WERI-Rb-1 (cell line): ENCODE results near the gene NCOA3.
"Not testable (repeated sequence)": the region's sequence is repeated elsewhere in the genome, so short reads cannot be mapped to it uniquely, and the experiment has no call there.

ENCODE experiments used
- DNase-seq: peaks from one replicate; pipeline ENCODE4 v3.0.0-alpha.2; 2020
- H3K27ac ChIP-seq: fragments of 250-450 bp; sonication (Bioruptor Pico); 2 replicates; pipeline ENCODE4 v1.5.1; 2020; ENCODE audit warnings: mild to moderate bottlenecking, moderate library complexity
- H3K27me3 ChIP-seq: fragments of 250-450 bp; sonication (Bioruptor Pico); 2 replicates; pipeline ENCODE4 v1.5.1; 2021; ENCODE audit warnings: mild to moderate bottlenecking, low read depth, moderate library complexity; ENCODE audit not compliant: insufficient read depth, severe bottlenecking
- H3K36me3 ChIP-seq: fragments of 250-450 bp; sonication (Bioruptor Pico); 2 replicates; pipeline ENCODE4 v1.5.1; 2020; ENCODE audit warnings: mild to moderate bottlenecking, moderate library complexity
- H3K4me3 ChIP-seq: 2 replicates; pipeline ENCODE4 v1.5.1; 2011; ENCODE audit warnings: low read depth, mild to moderate bottlenecking, control low read depth, low read length
- H3K9me3 ChIP-seq: fragments of 250-450 bp; sonication (Bioruptor Pico); 2 replicates; pipeline ENCODE4 v1.5.1; 2021; ENCODE audit warnings: mild to moderate bottlenecking, moderate library complexity; ENCODE audit not compliant: severe bottlenecking
- TF ChIP-seq, protein P1 (sequence below): IDR thresholded peaks from 2 replicates; pipeline ENCODE4 v1.5.1; 2011; ENCODE audit warnings: low read depth, mild to moderate bottlenecking, control low read depth, inconsistent platforms, low read length

NCOA3 gene

DNA sequence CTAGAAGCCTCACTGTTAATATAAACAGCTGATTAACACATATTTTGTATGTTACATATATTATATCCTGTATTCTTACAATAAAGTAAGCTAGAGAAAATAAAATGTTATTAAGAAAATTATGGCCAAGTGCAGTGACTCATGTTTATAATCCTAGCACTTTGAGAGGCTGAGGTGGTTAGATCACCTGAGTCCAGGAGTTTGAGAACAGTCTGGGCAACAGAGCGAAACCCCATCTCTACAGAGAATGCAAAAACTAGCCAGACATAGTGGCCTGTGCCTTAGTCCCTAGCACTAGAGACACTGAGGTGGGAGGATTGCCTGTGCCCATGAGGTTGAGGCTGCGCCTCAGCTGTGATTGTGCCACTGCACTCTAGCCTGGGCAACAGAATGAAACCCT, 81.9 kb downstream of the NCOA3 start:
- Histone ChIP-seq H3K27me3 (no peaks in the 10 kb centered on the region), H3K36me3 (no peaks in the 10 kb centered on the region), H3K27ac (no peak overlapping the region), H3K4me3 (no peak overlapping the region), H3K9me3 (no peaks in the 10 kb centered on the region)
- TF ChIP-seq, protein P1, sequence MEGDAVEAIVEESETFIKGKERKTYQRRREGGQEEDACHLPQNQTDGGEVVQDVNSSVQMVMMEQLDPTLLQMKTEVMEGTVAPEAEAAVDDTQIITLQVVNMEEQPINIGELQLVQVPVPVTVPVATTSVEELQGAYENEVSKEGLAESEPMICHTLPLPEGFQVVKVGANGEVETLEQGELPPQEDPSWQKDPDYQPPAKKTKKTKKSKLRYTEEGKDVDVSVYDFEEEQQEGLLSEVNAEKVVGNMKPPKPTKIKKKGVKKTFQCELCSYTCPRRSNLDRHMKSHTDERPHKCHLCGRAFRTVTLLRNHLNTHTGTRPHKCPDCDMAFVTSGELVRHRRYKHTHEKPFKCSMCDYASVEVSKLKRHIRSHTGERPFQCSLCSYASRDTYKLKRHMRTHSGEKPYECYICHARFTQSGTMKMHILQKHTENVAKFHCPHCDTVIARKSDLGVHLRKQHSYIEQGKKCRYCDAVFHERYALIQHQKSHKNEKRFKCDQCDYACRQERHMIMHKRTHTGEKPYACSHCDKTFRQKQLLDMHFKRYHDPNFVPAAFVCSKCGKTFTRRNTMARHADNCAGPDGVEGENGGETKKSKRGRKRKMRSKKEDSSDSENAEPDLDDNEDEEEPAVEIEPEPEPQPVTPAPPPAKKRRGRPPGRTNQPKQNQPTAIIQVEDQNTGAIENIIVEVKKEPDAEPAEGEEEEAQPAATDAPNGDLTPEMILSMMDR, result no peak
- no peak for DNase-seq

DNA sequence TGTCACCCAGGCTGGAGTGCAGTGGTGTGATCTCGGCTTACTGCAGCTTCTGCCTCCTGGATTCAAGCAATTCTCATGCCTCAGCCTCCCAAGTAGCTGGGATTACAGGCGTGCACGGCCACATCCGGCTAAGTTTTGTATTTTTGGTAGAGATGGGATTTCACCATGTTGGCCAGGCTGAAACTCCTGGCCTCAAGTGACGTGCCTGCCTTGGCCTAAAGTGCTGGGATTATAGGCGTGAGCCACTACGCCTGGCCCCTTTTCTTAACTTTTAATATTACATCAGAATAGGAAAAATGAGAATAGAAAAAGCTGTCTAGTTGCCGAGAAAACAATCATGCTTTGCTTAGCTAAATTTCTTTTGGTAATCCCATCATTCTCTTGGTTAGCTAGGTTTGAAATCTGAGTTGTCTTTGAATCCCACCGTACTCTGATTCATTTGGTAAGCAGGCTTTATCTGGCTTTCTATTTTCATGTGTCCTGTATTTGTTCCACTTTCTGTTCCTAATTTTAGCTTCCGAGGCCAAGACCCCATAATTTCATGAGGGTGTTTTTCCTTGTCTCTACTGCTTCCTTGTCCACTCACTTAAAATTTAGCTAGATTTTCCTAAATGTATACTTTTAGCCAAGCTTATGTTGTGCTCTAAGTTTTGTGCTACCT, 83.5 kb downstream of the NCOA3 start:
- no peaks in the 10 kb centered on the region for H3K27me3 ChIP-seq
- no peak overlapping the region for H3K27ac ChIP-seq
- no peak overlapping the region for H3K4me3 ChIP-seq
- no peaks in the 10 kb centered on the region for H3K9me3 ChIP-seq
- no peaks in the 10 kb centered on the region for H3K36me3 ChIP-seq
- DNase-seq, result no peak
- TF ChIP-seq, protein P1, result no peak

DNA sequence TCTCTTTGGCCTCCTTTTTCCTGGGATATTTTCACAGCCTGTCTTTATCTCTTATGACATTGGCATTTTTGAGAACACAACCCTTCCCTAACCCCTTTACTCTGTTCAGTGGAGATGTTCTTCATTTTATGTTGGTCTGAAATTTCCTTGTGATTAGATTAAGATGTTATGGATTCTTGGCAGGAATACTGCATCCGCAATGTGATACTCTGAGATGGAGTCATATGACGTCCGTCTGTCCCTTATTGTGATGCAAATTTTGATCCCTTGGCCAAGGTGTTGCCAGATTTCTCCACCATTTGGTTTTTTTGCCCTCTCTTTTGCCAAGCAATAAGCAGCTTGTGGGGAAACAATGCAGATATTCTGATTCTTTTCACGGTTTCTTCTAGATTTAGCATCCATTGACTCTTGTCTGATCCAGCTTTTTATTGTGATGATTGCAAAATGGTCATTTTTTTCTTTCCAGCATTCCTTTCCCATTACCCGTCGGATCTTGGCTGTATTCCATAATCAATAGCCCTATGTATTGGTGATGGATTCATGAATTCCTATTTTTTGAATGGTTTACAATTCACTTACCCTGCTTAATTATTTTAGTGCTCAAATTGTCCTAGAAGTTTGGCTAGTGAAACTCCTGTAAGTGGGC, 85.1 kb downstream of the NCOA3 start:
- TF ChIP-seq, protein P1, result no peak
- H3K4me3 ChIP-seq, result no peak overlapping the region
- no peaks in the 10 kb centered on the region for H3K36me3 ChIP-seq
- no peak overlapping the region for H3K27ac ChIP-seq
- no peaks in the 10 kb centered on the region for H3K27me3 ChIP-seq
- DNase-seq, result no peak
- H3K9me3 ChIP-seq, result no peaks in the 10 kb centered on the region

DNA sequence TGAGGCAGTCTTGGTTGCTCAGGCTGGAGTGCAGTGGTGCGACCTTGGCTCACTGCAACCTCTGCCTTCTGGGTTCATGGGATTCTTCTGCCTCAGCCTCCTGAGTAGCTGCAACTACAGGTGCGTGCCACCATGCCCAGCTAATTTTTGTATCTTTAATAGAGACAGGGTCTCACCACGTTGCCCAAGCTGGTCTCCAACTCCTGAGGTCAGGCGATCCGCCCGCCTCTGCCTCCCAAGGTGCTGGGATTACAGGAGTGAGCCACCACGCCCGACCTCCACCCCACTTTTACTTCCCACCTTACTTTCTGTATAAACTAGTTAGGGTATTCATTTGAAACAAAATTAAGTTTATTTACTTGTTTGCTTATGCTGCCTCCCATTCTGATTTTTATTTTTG, 86.5 kb downstream of the NCOA3 start:
- Histone ChIP-seq H3K36me3 (no peaks in the 10 kb centered on the region), H3K9me3 (no peaks in the 10 kb centered on the region), H3K4me3 (no peak overlapping the region), H3K27me3 (no peaks in the 10 kb centered on the region), H3K27ac (no peak overlapping the region)
- TF ChIP-seq, protein P1, result no peak
- no peak for DNase-seq

DNA sequence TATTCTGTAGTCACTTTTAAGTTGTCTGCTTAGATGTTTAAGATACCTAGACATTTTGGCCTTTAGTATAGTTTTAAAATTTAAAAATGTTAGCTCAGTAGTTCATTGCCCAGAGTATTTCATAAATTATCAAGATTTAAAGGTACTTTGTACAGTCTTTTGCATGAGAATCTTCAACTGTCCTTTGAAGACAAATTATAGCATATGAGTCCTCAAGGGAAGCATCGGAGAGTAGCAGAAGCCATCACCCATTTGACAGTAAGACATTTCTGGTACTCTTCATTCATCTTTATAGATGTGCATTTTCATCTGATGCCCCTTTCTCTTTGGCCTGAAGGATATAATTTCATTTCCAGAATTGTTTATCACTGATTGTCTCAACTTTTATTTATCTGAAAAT, 89.5 kb downstream of the NCOA3 start:
- no peak for DNase-seq
- TF ChIP-seq, protein P1, result no peak
- H3K27ac ChIP-seq, result no peak overlapping the region
- H3K27me3 ChIP-seq, result no peaks in the 10 kb centered on the region
- no peaks in the 10 kb centered on the region for H3K9me3 ChIP-seq
- H3K4me3 ChIP-seq, result no peak overlapping the region
- no peaks in the 10 kb centered on the region for H3K36me3 ChIP-seq

DNA sequence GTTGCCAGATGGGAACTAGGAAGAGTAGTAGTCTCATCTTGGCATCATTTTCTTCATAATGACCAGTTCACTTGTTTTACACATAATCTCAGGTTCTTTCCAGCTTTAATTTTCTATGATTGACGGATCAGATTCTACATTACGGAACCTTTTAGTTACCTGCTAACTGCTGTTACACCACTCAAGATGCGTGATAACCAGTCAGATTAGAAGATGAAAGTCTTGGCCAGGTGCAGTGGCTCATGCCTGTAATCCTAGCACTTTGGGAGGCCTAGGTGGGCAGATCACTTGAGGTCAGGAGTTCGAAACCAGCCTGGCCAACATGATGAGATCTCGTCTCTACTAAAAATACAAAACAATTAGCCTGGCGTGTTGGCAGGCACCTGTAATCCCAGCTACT, 92.5 kb downstream of the NCOA3 start:
- Histone ChIP-seq H3K36me3 (no peaks in the 10 kb centered on the region), H3K9me3 (no peaks in the 10 kb centered on the region), H3K27ac (no peak overlapping the region), H3K27me3 (no peaks in the 10 kb centered on the region), H3K4me3 (no peak overlapping the region)
- TF ChIP-seq, protein P1, result no peak
- no peak for DNase-seq

DNA sequence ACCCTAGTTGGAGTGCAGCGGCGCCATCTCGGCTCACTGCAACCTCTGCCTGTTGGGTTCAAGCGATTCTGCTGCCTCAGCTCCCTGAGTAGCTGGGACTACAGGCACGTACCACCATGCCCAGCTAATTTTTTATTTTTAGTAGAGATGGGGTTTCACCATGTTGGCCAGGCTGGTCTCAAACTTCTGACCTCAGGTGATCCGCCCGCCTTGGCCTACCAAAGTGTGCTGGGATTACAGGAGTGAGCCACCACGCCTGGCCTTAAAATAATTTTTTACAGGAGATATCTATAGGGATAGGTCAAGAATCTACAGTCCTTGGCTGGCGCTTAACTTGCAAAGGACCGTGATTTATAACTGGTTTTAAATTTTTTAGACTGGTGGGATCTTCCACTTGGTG, 93.5 kb downstream of the NCOA3 start:
- not testable (repeated sequence) for H3K36me3 ChIP-seq, DNase-seq

More for the DNA sequence above, 93.5 kb downstream of the NCOA3 start:
- H3K27ac ChIP-seq, H3K9me3 ChIP-seq, H3K4me3 ChIP-seq, H3K27me3 ChIP-seq: not testable (repeated sequence)
